Measurements from ENCODE around the gene LY6G6F.

DNA sequence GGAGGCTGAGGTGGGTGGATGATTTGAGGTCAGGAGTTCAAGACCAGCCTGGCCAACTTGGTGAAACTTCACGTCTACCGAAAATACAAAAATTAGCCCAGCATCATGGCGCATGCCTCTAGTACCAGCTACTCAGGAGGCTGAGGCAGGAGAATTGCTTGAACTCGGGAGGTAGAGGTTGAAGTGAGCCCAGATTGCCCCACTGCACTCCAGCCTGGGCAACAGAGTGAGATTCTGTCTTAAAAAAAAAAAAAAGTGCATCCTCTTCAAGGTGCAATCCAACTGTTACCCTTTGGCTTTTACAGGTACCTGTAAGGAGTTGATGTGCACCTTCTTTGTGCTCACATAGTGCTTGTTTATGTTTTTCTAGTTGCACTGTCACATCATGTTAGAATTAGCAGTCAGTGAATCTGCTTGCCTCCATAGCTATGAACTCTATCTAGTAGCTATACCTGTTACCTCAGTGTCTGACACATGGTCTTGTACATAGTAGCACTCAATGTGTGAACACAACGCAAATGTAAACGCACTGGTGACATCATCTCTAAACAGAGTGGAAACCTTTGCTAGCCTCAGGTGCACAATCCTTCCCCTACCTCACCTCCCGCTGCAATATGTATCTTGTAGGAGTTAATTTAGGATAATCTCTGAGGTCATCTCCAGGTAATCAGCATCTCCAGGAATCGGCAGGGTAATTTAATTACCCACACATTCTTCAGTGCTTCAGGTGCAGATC, 42.8 kb downstream of the LY6G6F start:
- TF ChIP-seq, protein P1, sequence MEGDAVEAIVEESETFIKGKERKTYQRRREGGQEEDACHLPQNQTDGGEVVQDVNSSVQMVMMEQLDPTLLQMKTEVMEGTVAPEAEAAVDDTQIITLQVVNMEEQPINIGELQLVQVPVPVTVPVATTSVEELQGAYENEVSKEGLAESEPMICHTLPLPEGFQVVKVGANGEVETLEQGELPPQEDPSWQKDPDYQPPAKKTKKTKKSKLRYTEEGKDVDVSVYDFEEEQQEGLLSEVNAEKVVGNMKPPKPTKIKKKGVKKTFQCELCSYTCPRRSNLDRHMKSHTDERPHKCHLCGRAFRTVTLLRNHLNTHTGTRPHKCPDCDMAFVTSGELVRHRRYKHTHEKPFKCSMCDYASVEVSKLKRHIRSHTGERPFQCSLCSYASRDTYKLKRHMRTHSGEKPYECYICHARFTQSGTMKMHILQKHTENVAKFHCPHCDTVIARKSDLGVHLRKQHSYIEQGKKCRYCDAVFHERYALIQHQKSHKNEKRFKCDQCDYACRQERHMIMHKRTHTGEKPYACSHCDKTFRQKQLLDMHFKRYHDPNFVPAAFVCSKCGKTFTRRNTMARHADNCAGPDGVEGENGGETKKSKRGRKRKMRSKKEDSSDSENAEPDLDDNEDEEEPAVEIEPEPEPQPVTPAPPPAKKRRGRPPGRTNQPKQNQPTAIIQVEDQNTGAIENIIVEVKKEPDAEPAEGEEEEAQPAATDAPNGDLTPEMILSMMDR (IDR thresholded peaks at IDR 0.05; ENCODE audit: low read length) = no peak
- no peak for TF ChIP-seq EZH2 (IDR thresholded peaks at IDR 0.05; ENCODE audit: borderline replicate concordance, low read length)

Data from OCI-LY1 (cell line).